ENCODE measurements around the gene TRAF4. TPM values are rescaled to one million over a fixed set of nuclear protein-coding genes. Genes with fewer than 3 reads are reported as not detected.
A peak's percentile ranks its signal among the peaks of the same experiment; 100 is the strongest.

Gene TRAF4
- total RNA-seq, 3 donors from 2014 or later: 66.0 to 166 (median 126) TPM

DNA sequence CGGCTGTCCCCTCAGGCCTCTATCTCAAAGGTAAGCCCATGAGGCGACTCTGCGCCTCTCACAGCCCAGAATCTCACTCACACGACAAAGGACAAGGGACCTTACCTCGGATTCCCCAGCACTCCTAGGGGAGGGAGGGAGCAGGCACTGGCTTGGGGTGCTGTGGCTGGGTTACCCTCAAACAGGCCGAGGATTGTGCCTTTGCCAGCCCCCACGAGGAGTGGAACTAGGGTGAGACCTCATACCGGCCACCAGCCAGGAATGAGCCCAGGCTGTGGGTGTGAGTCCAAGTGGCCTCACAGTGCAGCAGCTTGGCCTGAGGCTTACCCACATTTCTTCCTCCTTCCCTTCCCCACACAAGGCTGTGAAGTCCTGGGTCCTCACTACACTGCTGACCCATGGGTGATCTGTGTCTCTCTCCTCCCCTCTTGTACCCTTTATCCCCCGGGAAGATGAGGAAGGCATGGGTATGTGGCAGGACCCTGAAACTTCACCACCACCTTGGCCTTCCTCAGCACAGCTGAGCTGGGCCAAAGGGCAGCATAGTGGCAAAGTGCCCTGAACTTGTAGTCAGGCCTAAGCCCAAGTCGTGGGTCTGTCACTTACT is 38.0 kb upstream of the TRAF4 start:
- peaks cover 9% of the 10 kb centered on the region for H3K4me1 ChIP-seq (ENCODE audit: low read depth)
- intact Hi-C loops (cut with DNase I, micrococcal nuclease): no loop called here
- TF ChIP-seq CTCF (IDR thresholded peaks at IDR 0.05): no peak
- ATAC-seq (no peak), DNase-seq (no peak)
- H3K36me3 ChIP-seq (ENCODE audit: low read depth): peaks cover 3% of the 10 kb centered on the region
- no peaks in the 10 kb centered on the region for H3K9me3 ChIP-seq
- no peak overlapping the region for H3K4me3 ChIP-seq

GRCh38 chr17:28706471-28707338 is 37.1 kb upstream of the TRAF4 start:
- ATAC-seq (no peak), DNase-seq (no peak)
- no peak overlapping the region for H3K4me3 ChIP-seq
- H3K4me1 ChIP-seq (ENCODE audit: low read depth): peaks cover 9% of the 10 kb centered on the region
- TF ChIP-seq CTCF (IDR thresholded peaks at IDR 0.05): no peak
- intact Hi-C loops (cut with DNase I, micrococcal nuclease): no loop called here
- H3K36me3 ChIP-seq (ENCODE audit: low read depth): no peaks in the 10 kb centered on the region
- H3K9me3 ChIP-seq: no peaks in the 10 kb centered on the region

GRCh38 chr17:28707339-28707720 is 36.5 kb upstream of the TRAF4 start:
- Histone ChIP-seq H3K9me3 (no peaks in the 10 kb centered on the region), H3K4me1 (ENCODE audit: low read depth) (peaks cover 9% of the 10 kb centered on the region), H3K36me3 (ENCODE audit: low read depth) (no peaks in the 10 kb centered on the region), H3K4me3 (no peak overlapping the region)
- ATAC-seq (no peak), DNase-seq (no peak)
- TF ChIP-seq CTCF (IDR thresholded peaks at IDR 0.05): no peak
- intact Hi-C loops (cut with DNase I, micrococcal nuclease): no loop called here

DNA sequence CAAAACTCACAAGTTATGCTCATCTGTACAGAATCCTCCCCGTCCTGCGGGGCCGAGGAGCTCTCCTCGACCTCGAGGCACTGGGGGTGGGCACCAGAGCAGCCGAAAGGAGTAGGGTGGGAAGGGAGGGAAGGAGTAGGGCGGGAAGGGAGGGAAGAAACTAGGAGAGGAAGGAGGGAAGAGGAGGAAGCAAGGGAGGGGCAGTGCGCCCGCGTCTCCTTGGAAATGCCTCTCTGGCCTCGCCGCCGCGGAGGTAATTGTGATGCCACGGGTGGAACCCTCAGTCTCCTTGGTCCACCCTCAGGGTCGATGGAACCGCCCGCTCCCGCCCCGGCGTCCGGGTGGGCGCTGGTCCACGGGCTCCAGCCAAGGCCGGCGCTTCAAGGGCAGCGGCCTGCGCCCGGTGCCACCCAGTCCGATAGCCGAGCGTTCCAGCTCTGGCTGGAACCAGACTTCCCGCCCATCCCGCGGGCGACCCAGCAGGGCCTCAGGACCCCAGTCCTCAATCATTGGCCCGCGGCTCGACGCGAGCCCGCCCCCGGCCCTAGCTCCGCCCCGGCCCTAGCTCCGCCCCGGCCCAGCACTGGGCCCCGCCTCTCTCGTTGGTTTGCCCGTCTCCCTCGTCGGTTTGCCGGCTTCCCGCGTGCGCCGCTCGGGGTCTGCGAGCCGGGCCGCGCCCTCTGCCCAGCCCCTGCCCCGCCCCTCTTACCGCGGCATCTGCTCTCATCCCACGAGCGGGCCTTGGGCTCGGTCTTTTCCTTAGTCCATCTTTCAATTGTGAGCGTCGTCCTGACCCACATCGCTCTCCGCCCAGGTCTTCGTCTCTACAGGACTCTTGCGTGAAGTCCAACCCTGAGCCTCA is 32.7 kb upstream of the TRAF4 start:
- intact Hi-C loops (cut with DNase I, micrococcal nuclease): no loop called here
- Histone ChIP-seq H3K9me3 (no peaks in the 10 kb centered on the region), H3K36me3 (ENCODE audit: low read depth) (no peaks in the 10 kb centered on the region), H3K4me3 (peak overlapping the region; percentile 29), H3K4me1 (ENCODE audit: low read depth) (peaks cover 9% of the 10 kb centered on the region)
- TF ChIP-seq CTCF (IDR thresholded peaks at IDR 0.05): no peak
- DNase-seq (peak; percentile 91 to 97 (median 93)), ATAC-seq (peak; percentile 91)

- DNase-seq (no peak), ATAC-seq (peak; percentile 19)
- intact Hi-C loops (cut with DNase I, micrococcal nuclease): no loop called here
- Histone ChIP-seq H3K9me3 (no peaks in the 10 kb centered on the region), H3K4me3 (peak within 1 kb of the TSS; percentile 29), H3K4me1 (ENCODE audit: low read depth) (peaks cover 9% of the 10 kb centered on the region), H3K36me3 (ENCODE audit: low read depth) (no peaks in the 10 kb centered on the region)
- TF ChIP-seq CTCF (IDR thresholded peaks at IDR 0.05): no peak
Observed at GRCh38 chr17:28711723-28712031, 32.1 kb upstream of the TRAF4 start, which contains the start of gene PROCA1. Gene PROCA1, minus strand, starts transcription at chr17:28711888. Its CDS starts 228 bp downstream, at chr17:28711660.

Measured in mucosa of descending colon (tissue), 3 donors.